GM23338 (cell line): Measurements from ENCODE around the gene PDE4B. TPM values are rescaled to one million over a fixed set of nuclear protein-coding genes. Genes with fewer than 3 reads are reported as not detected.

Source experiments
- ATAC-seq: fragments of 200-7000 bp; cut with Tn5 transposase; 3 replicates; pipeline ENCODE4 v1.9.1; 2020
- DNase-seq: peaks from one replicate; pipeline ENCODE4 v3.0.0-alpha.2; 2015; ENCODE audit warnings: low spot score
- H2AFZ ChIP-seq: fragments of 200-600 bp; sonication (generic); 2 replicates; pipeline ENCODE4 v1.8.0; 2016; ENCODE audit warnings: antibody characterized with exemption, mild to moderate bottlenecking, moderate library complexity
- H3F3A ChIP-seq: fragments of 200-600 bp; sonication (generic); replicated peaks from 2 replicates; pipeline ENCODE4 v1.8.0; 2017; ENCODE audit warnings: antibody characterized with exemption, mixed run types, low read depth
- H3K27ac ChIP-seq: fragments of 200-600 bp; sonication (generic); 2 replicates; pipeline ENCODE4 v1.6.1; 2016; ENCODE audit warnings: low read depth
- H3K27me3 ChIP-seq: fragments of 200-600 bp; sonication (generic); 2 replicates; pipeline ENCODE4 v1.8.0; 2016; ENCODE audit warnings: mild to moderate bottlenecking, mixed run types, moderate library complexity; ENCODE audit not compliant: insufficient read depth
- H3K36me3 ChIP-seq: fragments of 200-600 bp; sonication (generic); 2 replicates; pipeline ENCODE4 v1.8.0; 2016; ENCODE audit warnings: mild to moderate bottlenecking; ENCODE audit not compliant: insufficient read depth
- H3K4me1 ChIP-seq: fragments of 200-600 bp; sonication (generic); 2 replicates; pipeline ENCODE4 v1.8.0; 2016; ENCODE audit warnings: mild to moderate bottlenecking, moderate library complexity; ENCODE audit not compliant: insufficient read depth
- H3K4me2 ChIP-seq: fragments of 200-600 bp; sonication (generic); 2 replicates; pipeline ENCODE4 v1.7.1; 2017; ENCODE audit warnings: mixed run types
- H3K4me3 ChIP-seq: fragments of 200-600 bp; sonication (generic); 2 replicates; pipeline ENCODE4 v1.6.1; 2016; ENCODE audit warnings: mixed run types
- H3K79me2 ChIP-seq: fragments of 200-600 bp; sonication (generic); replicated peaks from 2 replicates; pipeline ENCODE4 v1.8.0; 2017; ENCODE audit warnings: mild to moderate bottlenecking; ENCODE audit not compliant: insufficient read depth
- H3K9me2 ChIP-seq: fragments of 200-600 bp; sonication (generic); 2 replicates; pipeline ENCODE4 v1.8.0; 2017; ENCODE audit not compliant: insufficient read depth
- H4K20me1 ChIP-seq: fragments of 200-600 bp; sonication (generic); replicated peaks from 2 replicates; pipeline ENCODE4 v1.8.0; 2017; ENCODE audit warnings: mild to moderate bottlenecking; ENCODE audit not compliant: insufficient read depth
- H3K27ac Mint-ChIP-seq: 2 replicates; pipeline ENCODE4 v1.8.0; 2020; ENCODE audit warnings: inconsistent platforms, mild to moderate bottlenecking, moderate library complexity, mixed read lengths
- H3K27me3 Mint-ChIP-seq: 3 replicates; pipeline ENCODE4 v1.8.0; 2022; ENCODE audit warnings: low read depth, mild to moderate bottlenecking, moderate library complexity, mixed read lengths, inconsistent platforms; ENCODE audit not compliant: insufficient read depth, poor library complexity
- H3K36me3 Mint-ChIP-seq: 3 replicates; pipeline ENCODE4 v1.8.0; 2021; ENCODE audit warnings: low read depth, mild to moderate bottlenecking, inconsistent platforms, moderate library complexity, mixed read lengths
- H3K4me1 Mint-ChIP-seq: 3 replicates; pipeline ENCODE4 v1.8.0; 2020; ENCODE audit warnings: mild to moderate bottlenecking, inconsistent platforms, mixed read lengths
- H3K4me3 Mint-ChIP-seq: 3 replicates; pipeline ENCODE4 v1.8.0; 2021; ENCODE audit warnings: moderate library complexity, mild to moderate bottlenecking, inconsistent platforms, mixed read lengths
- H3K9me3 Mint-ChIP-seq: 3 replicates; pipeline ENCODE4 v1.8.0; 2020; ENCODE audit warnings: moderate library complexity, mild to moderate bottlenecking, inconsistent platforms, mixed read lengths
- CREB1 ChIP-seq: fragments of 250-450 bp; sonication (Bioruptor Pico); IDR thresholded peaks from 2 replicates; pipeline ENCODE4 v1.5.0; 2020; ENCODE audit warnings: low read depth, mild to moderate bottlenecking, moderate library complexity
- EZH2 ChIP-seq: fragments of 200-600 bp; sonication (generic); IDR thresholded peaks from one replicate; pipeline ENCODE4 v1.8.0; 2017; ENCODE audit warnings: antibody characterized with exemption, mild to moderate bottlenecking, low read depth; ENCODE audit not compliant: unreplicated experiment
- EZH2phosphoT487 ChIP-seq: fragments of 200-600 bp; sonication (generic); IDR thresholded peaks from one replicate; pipeline ENCODE4 v1.8.1; 2018; ENCODE audit warnings: antibody characterized with exemption; ENCODE audit not compliant: unreplicated experiment
- JUNB ChIP-seq: IDR thresholded peaks from one replicate; pipeline ENCODE4 v1.6.1; 2016; ENCODE audit warnings: antibody characterized with exemption; ENCODE audit not compliant: unreplicated experiment
- NANOG ChIP-seq: IDR thresholded peaks from 2 replicates; pipeline ENCODE4 v1.6.1; 2016; ENCODE audit warnings: antibody characterized with exemption, borderline replicate concordance
- POLR2AphosphoS5 ChIP-seq: IDR thresholded peaks from 2 replicates; pipeline ENCODE4 v1.6.1; 2016; ENCODE audit warnings: antibody characterized with exemption, low read depth
- STAT1 ChIP-seq: IDR thresholded peaks from one replicate; pipeline ENCODE4 v1.6.1; 2016; ENCODE audit warnings: antibody characterized with exemption; ENCODE audit not compliant: unreplicated experiment
- ZNF114 ChIP-seq: fragments of 250-450 bp; sonication (Bioruptor Pico); IDR thresholded peaks from 2 replicates; pipeline ENCODE4 v1.5.0; 2020; ENCODE audit warnings: mild to moderate bottlenecking, moderate library complexity
- ZNF331 ChIP-seq: fragments of 250-450 bp; sonication (Bioruptor Pico); IDR thresholded peaks from 2 replicates; pipeline ENCODE4 v1.5.0; 2020; ENCODE audit warnings: low read depth, mild to moderate bottlenecking, moderate library complexity
- polyA plus RNA-seq: library from polyadenylated mRNA; unstranded; fragments of >200 nt; fragmentation: Nextera tagmentation; extraction: Ambion mirVana; gene quantifications from 2 replicates; pipeline ENCODE4 v1.2.1, GENCODE V29; 2016
- total RNA-seq: library from RNA; depleted of rRNA; stranded (reverse); fragments of >200 nt; shearing (Covaris generic); gene quantifications from 2 replicates; pipeline ENCODE4 v1.2.3, GENCODE V29; 2014
- TF ChIP-seq, protein P1 (sequence below): fragments of 250-450 bp; sonication (Bioruptor Pico); IDR thresholded peaks from 2 replicates; pipeline ENCODE4 v1.5.0; 2020; ENCODE audit warnings: mild to moderate bottlenecking, moderate library complexity
- TF ChIP-seq, protein P2 (sequence below), 2 experiments: fragments of 200-600 bp in 1 of 2; sonication (generic) in 1 of 2; conservative IDR thresholded peaks; 2 replicates each; pipeline versions ENCODE4 v1.5.1 to v1.6.1; 2016 to 2017; ENCODE audit warnings: antibody characterized with exemption in 2 of 2, low read depth in 2 of 2, mild to moderate bottlenecking in 2 of 2, moderate library complexity in 1 of 2
- TF ChIP-seq, protein P3 (sequence below): IDR thresholded peaks from 2 replicates; pipeline ENCODE4 v1.6.1; 2016; ENCODE audit warnings: antibody characterized with exemption
- TF ChIP-seq, protein P4 (sequence below): IDR thresholded peaks from one replicate; pipeline ENCODE4 v1.6.1; 2018; ENCODE audit warnings: antibody characterized with exemption; ENCODE audit not compliant: unreplicated experiment

The PDE4B gene
- total and polyA plus RNA-seq, 2 experiments from 2014 or later: 14.0 to 25.6 TPM

DNA sequence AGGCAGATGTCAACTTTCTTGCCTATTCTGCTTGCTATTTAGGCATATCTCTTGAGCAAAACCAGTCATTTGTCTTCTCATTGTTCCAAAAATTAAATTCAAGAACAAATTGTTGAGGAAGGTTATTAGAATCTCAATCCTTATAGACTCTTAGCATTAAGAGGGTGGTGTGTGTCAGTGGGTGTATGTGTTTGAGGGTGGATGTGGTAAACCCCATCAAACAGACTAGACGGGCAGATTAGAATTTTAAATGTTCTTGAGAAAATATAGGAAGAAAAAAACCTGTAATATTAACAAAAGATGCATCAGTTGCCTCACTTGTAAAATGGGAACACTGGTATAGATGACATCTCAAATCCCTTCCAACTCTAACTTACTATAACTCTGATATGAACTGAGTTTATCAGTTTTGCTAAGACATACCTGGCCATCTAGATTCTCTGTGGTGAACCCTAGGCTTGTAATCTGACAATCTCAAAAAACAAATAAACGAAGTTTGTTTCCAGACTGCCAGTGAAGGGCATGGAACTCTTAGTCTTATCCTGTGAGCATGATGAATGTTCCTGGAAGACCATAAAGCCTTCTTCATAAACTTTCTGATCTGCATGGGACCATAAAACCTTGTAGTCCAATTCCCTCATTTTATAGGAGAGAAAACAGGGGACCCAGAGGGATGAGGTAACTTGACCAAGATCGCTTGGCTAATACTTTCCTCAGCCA, 564.9 kb downstream of the PDE4B start:
- Histone ChIP-seq H4K20me1 (no peaks in the 10 kb centered on the region), H3F3A (no peaks in the 10 kb centered on the region), H3K27me3 (no peaks in the 10 kb centered on the region), H3K4me1 (peaks cover 33% of the 10 kb centered on the region), H2AFZ (no peak overlapping the region), H3K9me2 (no peaks in the 10 kb centered on the region), H3K4me2 (no peak overlapping the region), H3K4me3 (no peak overlapping the region), H3K27ac (no peak overlapping the region), H3K79me2 (peaks cover 52% of the 10 kb centered on the region), H3K36me3 (peaks cover 11% of the 10 kb centered on the region)
- peaks cover 2% of the 10 kb centered on the region for H3K27me3 Mint-ChIP-seq
- peaks cover 46% of the 10 kb centered on the region for H3K4me1 Mint-ChIP-seq
- H3K27ac Mint-ChIP-seq: no peak overlapping the region; the same call in 1 of the 2 replicates
- ATAC-seq: no peak
- H3K9me3 Mint-ChIP-seq: no peaks in the 10 kb centered on the region
- no peak overlapping the region for H3K4me3 Mint-ChIP-seq
- no peak for DNase-seq
- TF ChIP-seq ZNF331 (CRISPR knock-in tag) (no peak), JUNB (no peak), STAT1 (no peak), EZH2phosphoT487 (no peak), CREB1 (CRISPR knock-in tag) (no peak), POLR2AphosphoS5 (no peak), NANOG (no peak), EZH2 (no peak), ZNF114 (CRISPR knock-in tag) (no peak)
- TF ChIP-seq, protein P1, sequence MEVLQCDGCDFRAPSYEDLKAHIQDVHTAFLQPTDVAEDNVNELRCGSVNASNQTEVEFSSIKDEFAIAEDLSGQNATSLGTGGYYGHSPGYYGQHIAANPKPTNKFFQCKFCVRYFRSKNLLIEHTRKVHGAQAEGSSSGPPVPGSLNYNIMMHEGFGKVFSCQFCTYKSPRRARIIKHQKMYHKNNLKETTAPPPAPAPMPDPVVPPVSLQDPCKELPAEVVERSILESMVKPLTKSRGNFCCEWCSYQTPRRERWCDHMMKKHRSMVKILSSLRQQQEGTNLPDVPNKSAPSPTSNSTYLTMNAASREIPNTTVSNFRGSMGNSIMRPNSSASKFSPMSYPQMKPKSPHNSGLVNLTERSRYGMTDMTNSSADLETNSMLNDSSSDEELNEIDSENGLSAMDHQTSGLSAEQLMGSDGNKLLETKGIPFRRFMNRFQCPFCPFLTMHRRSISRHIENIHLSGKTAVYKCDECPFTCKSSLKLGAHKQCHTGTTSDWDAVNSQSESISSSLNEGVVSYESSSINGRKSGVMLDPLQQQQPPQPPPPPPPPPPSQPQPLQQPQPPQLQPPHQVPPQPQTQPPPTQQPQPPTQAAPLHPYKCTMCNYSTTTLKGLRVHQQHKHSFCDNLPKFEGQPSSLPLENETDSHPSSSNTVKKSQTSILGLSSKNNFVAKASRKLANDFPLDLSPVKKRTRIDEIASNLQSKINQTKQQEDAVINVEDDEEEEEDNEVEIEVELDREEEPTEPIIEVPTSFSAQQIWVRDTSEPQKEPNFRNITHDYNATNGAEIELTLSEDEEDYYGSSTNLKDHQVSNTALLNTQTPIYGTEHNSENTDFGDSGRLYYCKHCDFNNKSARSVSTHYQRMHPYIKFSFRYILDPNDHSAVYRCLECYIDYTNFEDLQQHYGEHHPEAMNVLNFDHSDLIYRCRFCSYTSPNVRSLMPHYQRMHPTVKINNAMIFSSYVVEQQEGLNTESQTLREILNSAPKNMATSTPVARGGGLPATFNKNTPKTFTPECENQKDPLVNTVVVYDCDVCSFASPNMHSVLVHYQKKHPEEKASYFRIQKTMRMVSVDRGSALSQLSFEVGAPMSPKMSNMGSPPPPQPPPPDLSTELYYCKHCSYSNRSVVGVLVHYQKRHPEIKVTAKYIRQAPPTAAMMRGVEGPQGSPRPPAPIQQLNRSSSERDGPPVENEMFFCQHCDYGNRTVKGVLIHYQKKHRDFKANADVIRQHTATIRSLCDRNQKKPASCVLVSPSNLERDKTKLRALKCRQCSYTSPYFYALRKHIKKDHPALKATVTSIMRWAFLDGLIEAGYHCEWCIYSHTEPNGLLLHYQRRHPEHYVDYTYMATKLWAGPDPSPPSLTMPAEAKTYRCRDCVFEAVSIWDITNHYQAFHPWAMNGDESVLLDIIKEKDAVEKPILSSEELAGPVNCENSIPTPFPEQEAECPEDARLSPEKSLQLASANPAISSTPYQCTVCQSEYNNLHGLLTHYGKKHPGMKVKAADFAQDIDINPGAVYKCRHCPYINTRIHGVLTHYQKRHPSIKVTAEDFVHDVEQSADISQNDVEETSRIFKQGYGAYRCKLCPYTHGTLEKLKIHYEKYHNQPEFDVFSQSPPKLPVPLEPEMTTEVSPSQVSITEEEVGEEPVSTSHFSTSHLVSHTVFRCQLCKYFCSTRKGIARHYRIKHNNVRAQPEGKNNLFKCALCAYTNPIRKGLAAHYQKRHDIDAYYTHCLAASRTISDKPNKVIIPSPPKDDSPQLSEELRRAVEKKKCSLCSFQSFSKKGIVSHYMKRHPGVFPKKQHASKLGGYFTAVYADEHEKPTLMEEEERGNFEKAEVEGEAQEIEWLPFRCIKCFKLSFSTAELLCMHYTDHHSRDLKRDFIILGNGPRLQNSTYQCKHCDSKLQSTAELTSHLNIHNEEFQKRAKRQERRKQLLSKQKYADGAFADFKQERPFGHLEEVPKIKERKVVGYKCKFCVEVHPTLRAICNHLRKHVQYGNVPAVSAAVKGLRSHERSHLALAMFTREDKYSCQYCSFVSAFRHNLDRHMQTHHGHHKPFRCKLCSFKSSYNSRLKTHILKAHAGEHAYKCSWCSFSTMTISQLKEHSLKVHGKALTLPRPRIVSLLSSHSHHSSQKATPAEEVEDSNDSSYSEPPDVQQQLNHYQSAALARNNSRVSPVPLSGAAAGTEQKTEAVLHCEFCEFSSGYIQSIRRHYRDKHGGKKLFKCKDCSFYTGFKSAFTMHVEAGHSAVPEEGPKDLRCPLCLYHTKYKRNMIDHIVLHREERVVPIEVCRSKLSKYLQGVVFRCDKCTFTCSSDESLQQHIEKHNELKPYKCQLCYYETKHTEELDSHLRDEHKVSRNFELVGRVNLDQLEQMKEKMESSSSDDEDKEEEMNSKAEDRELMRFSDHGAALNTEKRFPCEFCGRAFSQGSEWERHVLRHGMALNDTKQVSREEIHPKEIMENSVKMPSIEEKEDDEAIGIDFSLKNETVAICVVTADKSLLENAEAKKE: no peak
- TF ChIP-seq, protein P2, sequence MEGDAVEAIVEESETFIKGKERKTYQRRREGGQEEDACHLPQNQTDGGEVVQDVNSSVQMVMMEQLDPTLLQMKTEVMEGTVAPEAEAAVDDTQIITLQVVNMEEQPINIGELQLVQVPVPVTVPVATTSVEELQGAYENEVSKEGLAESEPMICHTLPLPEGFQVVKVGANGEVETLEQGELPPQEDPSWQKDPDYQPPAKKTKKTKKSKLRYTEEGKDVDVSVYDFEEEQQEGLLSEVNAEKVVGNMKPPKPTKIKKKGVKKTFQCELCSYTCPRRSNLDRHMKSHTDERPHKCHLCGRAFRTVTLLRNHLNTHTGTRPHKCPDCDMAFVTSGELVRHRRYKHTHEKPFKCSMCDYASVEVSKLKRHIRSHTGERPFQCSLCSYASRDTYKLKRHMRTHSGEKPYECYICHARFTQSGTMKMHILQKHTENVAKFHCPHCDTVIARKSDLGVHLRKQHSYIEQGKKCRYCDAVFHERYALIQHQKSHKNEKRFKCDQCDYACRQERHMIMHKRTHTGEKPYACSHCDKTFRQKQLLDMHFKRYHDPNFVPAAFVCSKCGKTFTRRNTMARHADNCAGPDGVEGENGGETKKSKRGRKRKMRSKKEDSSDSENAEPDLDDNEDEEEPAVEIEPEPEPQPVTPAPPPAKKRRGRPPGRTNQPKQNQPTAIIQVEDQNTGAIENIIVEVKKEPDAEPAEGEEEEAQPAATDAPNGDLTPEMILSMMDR (conservative IDR thresholded peaks at IDR 0.05; ENCODE audit: low read depth in 2 of 2): no peak
- TF ChIP-seq, protein P3, sequence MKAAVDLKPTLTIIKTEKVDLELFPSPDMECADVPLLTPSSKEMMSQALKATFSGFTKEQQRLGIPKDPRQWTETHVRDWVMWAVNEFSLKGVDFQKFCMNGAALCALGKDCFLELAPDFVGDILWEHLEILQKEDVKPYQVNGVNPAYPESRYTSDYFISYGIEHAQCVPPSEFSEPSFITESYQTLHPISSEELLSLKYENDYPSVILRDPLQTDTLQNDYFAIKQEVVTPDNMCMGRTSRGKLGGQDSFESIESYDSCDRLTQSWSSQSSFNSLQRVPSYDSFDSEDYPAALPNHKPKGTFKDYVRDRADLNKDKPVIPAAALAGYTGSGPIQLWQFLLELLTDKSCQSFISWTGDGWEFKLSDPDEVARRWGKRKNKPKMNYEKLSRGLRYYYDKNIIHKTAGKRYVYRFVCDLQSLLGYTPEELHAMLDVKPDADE: no peak
- TF ChIP-seq, protein P4, sequence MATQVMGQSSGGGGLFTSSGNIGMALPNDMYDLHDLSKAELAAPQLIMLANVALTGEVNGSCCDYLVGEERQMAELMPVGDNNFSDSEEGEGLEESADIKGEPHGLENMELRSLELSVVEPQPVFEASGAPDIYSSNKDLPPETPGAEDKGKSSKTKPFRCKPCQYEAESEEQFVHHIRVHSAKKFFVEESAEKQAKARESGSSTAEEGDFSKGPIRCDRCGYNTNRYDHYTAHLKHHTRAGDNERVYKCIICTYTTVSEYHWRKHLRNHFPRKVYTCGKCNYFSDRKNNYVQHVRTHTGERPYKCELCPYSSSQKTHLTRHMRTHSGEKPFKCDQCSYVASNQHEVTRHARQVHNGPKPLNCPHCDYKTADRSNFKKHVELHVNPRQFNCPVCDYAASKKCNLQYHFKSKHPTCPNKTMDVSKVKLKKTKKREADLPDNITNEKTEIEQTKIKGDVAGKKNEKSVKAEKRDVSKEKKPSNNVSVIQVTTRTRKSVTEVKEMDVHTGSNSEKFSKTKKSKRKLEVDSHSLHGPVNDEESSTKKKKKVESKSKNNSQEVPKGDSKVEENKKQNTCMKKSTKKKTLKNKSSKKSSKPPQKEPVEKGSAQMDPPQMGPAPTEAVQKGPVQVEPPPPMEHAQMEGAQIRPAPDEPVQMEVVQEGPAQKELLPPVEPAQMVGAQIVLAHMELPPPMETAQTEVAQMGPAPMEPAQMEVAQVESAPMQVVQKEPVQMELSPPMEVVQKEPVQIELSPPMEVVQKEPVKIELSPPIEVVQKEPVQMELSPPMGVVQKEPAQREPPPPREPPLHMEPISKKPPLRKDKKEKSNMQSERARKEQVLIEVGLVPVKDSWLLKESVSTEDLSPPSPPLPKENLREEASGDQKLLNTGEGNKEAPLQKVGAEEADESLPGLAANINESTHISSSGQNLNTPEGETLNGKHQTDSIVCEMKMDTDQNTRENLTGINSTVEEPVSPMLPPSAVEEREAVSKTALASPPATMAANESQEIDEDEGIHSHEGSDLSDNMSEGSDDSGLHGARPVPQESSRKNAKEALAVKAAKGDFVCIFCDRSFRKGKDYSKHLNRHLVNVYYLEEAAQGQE: no peak
- H3K36me3 Mint-ChIP-seq: peaks cover 8% of the 10 kb centered on the region; the same call in 2 of the 3 replicates
